ENCODE data around the gene POLG.
"Not testable (repeated sequence)": the region's sequence is repeated elsewhere in the genome, so short reads cannot be mapped to it uniquely, and the experiment has no call there.

POLG gene

DNA sequence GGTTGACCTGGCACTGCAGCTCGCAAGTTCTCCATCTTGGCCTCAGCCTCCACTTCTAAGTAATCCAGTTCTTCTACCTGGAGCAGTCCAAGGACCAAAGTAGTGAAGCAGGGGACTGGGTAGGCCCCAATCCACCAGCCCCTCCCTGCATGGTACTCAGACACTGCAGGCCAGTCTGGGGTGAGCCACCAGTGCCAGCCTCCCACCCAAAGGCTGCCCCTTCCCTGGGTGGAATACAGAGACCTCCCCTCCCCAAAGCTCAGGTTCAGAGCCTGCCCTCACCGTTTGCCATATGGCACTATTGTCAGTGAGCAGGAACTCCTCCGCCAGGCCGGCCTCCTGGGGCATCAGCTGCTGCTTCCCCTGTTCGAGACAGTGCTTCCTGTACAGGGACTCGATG, 10.8 kb downstream of the POLG start:
- no peak for DNase-seq

DNA sequence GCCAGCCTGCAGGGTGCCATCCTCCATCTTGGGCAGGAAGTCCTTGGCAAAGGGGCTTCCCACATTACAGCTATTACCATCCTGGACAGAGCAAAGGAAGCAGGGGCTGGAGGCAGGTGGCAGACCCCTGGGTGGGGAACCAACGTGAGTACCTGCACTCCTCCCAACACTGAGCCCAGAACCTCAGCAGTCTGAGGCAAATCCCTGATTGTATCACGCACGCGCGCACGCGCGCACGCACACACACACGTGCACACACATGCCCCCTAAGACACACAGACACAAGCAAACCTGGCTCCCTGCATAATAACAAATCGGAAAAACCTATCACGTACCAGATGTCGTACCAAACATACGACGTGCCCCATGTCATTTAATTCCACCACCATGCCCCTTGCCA, 11.8 kb downstream of the POLG start:
- no peak for DNase-seq

DNA sequence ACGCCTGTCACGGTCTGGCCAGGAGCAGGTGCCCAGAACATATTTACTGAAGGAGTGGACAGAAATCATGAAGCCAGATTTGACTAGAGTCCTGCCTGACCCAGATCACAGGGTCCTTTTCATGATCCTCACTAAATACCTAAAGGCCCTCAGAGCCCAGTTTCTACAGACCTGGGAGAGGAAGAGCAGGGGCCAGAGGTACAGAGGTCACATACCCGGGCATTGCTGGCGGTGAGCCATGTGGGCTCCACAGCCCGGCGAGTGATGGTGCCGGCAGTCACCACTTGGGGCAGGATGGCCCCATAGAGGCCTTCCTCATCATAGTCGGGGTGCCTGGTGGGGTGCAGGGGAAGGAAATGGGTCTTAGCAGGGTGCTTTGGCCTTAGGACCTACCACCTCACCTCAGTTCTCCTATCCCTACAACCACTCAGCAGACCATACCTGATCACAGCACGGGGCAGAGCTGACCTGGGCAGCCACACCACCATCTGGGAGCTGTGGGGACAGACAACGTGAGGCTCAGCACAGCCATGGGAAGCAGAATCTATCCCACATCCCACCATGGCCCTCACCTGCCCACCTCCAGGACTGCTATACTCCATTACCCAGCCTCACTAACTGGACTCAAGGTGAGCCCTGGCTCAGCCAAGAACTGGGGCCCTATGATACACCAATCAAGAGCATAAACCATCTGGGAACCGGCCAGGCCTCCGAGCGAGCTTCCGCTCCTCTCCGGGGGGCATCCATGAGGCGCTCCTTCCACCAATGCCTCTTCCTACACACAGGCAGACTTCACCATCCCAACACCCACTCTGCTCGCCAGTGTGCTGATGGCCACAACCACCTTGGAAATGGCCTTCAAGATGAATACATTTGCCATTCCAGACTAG, 12.9 kb downstream of the POLG start:
- DNase-seq = peak; percentile 58

DNA sequence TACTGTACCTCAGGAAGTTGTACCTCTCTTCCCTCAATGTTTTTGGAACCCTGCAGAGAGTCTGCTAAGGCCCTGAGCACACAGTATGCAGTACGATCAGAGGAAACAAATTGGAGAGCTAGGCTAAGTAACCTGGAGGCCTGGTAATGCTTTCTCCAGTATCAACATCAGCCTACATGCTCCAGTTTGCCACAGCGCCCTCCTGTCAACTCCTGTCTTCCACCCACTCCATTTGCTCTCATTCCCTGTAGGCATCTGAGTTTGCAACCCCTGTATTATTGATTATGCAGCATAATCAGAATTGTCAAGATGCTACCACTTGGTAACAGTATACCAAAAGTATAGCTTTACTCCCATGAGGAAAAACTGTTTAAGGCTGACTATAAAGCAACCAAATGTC, 14.4 kb downstream of the POLG start:
- no peak for DNase-seq

DNA sequence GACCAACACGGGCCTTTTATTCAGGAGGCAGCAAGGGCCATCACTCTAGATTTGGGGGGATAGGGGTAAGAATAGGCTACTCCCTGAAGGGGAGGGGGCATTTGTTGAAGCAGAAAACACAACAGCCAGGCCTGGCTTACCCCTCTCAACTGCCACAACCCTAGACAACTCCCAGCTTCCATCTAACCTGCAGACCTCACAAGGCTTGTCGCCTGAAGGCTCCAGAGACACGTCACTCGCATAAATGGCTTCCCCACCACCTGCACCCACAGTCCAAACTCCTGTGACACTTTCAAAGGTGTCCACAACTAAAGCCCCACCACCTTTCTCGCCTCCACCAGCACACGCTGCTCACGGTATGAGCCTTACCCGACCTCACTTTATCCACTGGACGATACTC, 14.9 kb downstream of the POLG start:
- DNase-seq = no peak

DNA sequence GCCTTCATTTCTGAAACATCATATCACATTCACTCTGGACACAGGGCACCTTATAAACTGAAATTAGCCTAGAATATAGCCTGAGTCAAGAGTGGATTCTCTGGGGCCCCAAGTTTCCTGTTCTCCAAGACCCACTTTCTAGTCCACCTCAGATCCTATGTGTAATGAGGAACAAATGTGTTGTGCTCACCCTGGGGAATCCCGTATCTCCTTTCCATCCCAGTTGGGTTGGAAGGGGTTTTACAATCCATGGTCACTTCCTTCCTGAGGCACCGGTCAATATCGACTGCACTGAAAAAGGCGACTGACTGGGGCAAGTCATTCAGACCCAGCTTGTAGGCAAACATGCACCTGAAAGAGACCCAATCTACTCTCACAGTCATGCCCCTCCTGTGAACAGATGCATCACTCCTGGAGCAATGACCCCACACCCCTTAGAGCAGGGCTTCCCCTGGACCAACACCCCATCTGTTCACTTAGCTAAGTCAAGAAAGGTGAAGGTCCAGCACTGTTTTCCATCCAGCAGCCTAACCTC, 17.4 kb downstream of the POLG start:
- DNase-seq = no peak

DNA sequence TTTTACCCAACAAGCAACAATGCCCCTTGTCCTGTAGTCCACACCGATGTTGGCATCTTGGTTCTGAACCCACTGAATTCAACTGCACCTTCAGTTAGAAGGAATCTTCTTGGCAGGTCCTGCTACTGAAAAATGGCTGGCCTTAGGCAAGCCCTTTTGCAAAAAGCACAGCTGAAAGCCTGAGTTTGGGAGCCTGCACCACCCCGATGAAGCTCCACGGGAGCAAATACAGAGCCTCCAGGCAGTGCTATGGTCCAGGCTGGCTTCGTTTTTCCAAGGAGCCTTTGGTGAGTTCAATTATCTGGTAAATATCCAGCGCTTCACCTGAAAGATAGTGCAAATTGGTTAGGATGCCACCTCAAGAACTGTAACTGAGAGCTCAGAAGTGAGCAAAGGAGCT, 18.1 kb downstream of the POLG start:
- DNase-seq = no peak

DNA sequence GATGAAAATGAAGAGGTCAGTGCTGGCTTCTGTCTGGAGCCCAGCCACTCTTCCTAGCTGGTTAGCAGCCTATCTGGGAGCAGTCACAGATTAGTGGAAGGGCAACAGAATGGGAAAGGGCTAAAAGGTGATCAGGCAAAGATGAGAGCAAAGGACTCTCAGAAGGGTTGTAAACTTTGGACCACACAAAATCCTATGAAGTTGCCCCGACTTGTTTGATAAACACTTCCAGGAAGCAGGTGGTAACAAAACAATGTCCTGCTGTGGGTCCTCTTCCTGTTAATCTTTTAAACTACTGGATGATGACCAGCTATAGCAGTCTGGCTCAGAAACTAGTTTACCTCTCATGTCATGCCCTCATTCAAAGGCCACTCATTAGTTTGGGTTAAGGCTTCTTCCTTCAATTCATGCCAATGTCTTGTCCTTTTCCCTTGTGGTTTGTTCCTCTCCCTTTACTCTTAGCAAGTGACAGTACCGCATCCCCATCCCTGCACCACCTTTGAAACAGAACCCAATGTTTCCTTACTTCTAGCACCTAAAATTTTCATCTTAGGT, 19.2 kb downstream of the POLG start:
- DNase-seq = no peak

DNA sequence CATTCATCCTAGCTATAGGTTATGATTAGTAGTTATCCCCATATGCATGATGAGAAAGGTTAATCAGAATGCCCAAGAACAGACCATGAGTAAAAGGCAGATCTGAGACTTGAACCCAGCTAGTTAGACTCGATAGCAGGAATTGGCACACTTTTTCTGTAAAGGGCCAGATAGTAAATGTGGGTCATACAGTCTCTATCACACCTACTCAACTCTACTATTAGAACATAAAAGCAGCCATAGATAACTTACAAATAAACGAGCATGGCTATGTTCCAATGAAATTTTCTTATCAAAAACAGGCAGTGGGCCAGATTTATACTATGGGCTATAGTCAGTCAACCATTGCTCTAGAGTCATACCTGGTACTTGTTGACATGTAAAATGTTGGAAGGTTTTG, 24.6 kb downstream of the POLG start:
- DNase-seq = no peak

DNA sequence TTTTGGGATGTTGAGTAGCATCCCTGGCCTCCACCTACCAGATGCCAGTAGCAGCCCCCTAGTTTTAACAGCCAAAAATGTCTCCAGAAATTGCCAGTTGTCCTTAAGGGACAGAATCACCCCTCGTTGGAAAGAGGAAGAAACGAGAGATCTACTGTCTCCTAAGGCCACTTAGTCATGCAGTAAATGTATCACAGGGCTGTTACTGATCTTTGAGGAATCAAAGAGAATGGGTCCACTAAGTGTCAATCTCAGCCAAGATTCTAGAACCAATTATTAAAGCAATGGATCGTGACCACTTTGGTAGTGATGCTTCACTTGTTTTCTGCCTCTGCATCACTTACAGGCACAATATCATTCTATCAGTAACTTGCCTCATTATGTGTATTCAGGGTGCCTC, 26.4 kb downstream of the POLG start:
- DNase-seq = no peak

DNA sequence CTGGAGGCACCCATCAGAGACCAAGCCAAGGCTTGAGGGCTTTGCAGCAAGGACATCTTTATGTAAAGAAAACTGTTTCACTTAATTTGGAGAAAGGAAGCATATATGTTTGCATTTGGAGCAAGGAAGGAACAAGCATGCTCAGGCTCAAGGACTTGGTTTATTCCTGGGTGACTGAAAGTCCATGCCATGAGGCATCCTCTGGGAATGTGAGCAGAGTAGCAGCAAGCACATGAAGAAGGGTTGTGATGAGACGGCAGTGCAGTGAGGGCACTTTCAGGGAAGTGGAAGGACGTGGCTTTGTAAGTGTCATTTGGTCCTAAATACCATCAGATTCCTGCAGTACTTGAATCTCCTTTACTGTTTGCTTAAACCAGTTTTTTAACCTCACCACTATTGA, 26.8 kb downstream of the POLG start:
- no peak for DNase-seq

DNA sequence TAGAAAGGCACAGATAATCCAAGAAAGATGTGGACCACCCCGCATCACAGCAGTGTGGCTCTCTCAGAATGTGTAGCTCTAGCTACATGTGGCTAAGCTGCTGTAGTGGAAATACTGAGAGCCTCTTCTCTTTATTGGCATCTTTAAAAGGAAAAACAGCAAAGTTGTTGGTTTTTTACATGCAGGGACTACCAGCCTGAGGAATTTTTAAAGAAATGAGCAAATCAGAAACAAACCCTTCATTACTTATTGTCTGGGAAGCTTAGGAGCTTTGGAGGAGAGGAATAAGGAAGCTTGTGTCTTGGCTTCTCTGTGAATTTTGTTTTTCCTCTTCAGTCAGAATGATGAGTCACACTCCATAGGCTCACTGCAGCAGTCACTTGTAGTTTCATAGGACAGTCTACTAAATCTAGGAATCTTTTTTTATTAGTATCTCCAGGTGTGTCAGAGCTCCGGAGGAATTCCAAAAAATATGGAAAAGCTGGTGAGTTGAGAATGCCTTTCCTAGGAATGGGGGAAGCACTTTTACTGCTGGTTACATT, 27.5 kb downstream of the POLG start:
- no peak for DNase-seq

DNA sequence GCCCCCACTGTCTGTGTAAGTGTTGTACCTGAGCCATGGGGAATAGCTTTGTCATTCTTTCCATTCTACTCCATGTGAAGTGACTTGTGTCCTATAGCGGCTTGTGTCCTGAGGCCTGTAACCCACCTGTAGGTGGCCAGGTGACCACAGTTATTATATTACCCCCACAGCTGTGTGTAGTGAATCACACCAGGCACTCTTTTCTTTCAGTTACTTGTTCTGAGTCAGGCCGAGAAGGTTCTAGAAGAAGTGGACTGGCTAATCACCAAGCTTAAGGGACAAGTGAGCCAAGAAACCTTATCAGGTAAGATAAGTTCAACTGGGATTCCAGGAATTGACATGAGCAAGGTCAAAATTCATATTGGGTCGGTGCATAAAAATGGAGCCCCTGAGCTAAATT, 29.2 kb downstream of the POLG start:
- no peak for DNase-seq

DNA sequence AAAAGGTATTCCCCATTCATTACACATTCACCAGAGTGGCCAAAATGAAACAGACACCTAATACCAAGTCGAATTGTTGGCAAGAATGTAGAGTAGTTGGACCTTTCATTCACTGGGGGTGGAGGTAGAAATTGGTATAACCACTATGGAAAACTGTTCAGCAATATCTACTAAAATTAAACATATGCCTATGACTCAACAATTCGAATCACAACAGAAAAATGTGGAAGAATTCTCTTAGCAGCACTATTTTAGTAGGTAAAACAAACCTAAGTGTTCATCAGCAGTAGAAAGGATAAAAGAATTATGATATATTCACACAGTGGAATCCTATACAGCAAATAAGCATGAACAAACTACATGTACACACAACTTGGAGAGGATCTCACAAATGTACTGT, 30.6 kb downstream of the POLG start:
- no peak for DNase-seq

DNA sequence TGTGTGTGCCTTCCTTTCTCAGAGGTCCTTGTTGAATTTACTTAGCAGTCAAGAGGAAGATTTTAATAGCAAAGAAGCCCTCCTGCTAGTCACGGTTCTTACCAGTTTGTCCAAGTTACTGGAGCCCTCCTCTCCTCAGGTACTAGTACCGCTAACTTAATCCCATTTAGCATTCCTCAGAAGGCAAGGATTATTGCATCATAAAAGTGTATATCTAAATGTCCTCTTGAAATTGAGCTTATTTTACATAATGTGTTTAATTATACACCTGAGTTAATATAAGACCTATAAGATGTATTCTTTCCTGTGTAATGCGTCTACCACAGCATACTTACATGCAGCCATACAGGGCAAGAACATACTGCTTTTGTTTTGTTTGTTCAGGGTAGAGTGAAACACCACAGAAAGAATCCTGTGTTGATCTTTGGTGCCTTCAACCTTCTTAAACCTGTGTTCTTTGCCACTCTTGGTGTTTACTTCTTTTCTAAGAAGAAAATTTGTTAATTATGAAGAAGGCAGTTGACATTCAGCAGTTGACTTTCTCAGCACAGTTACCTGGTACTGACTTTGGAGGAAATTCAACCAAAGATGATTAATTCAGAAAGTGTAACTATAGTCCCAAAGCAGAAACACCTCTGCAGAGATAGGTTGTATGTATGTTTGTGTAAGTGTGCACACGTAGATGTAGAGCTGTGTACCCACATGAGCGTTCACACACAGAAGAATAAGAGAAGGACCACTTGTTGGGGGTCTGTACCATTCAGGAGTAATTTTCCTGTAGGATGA, 33.1 kb downstream of the POLG start:
- DNase-seq = no peak

DNA sequence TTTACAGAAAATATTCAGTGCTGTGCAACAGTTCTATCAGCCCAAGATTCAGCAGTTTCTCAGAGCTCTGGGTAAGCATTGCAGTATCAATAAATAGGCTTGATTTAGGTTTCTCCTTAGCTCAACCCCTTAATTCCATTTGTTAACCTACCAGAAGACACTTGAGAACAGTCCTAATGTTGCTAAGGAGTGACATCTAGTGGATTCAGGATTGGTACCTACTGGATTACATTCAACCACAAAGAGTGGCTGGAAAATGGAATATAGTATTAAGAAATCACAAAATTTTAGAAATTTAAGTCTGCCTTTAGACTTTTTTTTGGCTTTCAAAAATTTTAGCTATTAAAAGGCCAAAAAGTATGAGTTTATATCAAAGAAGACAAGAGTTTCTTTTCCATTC, 34.7 kb downstream of the POLG start:
- DNase-seq = no peak

DNA sequence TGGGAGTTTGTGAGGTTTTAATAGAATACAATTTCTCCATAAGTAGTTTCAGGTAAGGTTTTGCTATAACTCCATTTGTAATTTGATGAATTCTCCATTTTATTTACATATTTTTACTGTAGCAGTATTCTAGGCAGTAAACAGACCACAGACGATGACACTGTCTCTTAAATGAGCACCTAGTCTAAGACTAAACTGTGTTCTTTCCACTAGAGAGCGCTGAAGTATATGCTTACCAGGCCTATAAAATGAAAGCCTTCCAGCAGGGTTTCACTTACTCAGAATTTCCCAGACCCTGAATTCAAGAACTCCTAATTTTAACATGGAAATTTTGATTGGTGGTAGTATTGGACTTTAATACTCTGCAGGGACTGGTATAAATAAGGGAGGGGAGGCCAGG, 41.6 kb downstream of the POLG start:
- no peak for DNase-seq

DNA sequence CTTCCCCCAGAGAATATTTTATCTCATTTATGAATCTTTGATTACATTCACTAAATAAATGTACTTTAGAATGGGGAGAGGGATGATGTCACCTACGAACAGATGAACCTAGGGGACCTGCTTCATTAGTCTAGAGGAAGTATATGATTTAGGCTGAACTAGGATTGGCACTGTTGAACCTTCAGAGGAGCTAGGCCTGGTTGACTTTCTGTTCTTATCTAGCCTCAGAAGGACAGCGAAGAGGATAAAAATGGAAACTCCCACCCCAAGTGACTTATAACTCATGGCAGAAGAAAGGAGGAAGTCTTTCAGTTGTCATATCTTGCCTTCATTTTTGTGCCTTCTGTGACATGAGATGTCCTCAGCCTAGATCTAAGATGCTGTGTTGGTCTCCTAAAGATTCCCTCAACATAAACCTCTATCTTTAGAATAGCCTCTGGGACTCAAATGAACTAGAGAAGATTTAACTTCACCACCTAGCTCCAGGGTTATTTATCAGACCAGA, 42.6 kb downstream of the POLG start:
- DNase-seq = peak; percentile 34

DNA sequence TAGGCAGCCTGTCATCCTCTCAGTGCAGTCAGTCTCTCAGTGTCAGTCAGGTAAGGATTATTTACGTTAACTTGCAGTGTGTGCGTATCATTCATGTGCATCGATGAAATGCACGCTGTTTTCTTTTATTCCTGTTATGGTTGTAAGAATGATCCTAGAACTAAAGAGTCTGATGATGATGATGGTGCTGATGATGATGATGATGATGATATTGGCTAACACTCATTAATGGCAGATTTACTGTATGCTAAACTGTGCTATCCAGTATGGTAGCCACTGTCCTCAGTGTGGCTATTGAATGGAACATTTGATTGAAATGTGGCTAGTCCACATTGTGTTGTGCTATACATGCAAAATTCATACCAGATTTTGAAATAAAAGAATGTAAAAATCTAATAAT, 51.4 kb downstream of the POLG start:
- DNase-seq = no peak

DNA sequence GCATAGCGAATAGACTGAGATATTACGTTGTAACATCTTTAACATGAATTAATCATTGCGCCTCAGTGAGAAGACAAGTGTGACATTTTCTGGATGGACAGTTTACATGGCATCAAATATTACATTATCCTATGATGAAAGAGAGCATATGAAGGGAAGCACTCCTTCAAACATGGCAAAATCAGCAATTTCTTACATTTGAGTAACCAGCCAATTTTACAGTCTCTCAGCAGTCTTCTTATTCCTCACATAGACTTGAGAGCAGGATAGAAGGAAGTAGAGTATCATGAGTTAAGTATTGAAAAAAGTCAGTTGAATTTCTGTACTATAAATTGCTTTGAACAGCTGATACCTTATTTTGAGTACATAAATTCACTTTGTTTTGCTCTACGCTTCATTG, 52.0 kb downstream of the POLG start:
- no peak for DNase-seq

DNA sequence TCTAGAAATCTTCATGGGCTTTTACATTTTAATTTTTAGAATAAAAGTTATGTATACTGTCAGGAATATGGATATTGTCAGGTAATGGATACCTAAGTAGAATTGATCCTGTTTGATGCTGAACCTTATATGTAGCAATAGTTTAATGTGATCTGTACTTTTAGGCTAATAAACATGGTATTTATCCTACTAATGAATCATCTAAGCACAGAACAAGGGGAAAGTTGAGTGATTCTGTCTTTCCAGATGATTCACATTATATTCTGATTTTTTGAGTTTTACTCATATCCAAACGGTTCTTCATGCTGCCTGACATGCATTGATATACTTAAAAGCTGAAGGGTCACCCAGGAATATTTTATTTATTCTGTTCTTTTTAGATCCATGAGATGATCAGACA, 56.3 kb downstream of the POLG start:
- DNase-seq = no peak

DNA sequence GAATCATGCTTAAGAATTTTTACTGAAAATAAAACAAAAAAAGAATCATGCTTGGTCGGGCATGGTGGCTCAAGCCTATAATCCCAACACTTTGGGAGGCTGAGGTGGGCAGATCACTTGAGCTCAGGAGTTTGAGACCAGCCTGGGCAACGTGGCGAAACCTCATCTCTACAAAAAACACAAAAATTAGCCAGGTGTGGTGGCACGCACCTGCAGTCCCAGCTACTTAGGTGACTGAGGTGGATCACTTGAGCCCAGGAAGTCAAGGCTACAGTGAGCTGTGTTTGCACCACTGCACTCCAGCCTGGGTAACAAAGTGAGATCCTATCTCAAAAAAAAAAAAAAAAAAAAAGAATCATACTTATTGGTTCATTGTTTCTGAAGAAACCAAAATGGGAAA, 57.3 kb downstream of the POLG start:
- not testable (repeated sequence) for DNase-seq

Data from hematopoietic multipotent progenitor cell treated with erythropoietin and hydrocortisone succinate and interleukin-3 and kit ligand, for 4 days (in vitro differentiated cells).